Measurements from ENCODE around the gene IMPA2.

DNA sequence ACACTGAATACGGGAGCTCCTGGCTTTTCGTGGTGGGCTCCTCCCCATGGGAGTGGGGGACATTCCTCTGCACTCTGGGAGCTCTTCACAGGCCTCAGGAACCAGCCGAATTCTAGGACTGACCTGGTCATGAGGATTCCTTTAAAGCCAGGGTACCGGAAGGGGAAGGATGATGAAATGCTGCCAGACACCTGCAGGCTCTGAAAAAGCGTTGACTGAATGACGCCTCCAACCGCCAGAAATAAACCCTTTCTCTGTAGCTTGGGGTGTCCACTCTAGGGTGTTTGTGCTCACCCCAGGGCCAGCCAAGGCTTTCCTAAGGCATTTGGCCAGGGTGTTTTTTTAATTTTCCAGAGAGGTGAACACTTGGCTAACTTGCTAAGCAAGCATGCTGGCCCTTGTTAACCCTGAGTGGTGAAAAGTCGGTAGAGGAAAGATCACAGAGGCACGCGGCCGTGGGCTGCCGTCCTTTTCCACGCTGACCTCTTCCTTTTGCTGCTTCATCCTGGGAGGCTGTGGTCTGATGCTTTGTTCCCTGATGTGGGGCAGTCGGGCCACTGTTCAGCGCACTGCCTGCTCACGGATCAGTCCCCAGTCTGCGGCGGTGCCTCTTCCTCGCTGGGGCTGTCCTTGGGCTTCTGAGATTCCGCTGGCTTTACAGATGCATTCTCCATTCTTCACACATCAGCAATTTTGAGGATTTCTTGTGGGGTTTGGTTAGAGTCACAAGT lies 32.0 kb downstream of the IMPA2 start:
- TF ChIP-seq POLR2A (IDR thresholded peaks at IDR 0.05), result no peak
- TF ChIP-seq, protein P1, sequence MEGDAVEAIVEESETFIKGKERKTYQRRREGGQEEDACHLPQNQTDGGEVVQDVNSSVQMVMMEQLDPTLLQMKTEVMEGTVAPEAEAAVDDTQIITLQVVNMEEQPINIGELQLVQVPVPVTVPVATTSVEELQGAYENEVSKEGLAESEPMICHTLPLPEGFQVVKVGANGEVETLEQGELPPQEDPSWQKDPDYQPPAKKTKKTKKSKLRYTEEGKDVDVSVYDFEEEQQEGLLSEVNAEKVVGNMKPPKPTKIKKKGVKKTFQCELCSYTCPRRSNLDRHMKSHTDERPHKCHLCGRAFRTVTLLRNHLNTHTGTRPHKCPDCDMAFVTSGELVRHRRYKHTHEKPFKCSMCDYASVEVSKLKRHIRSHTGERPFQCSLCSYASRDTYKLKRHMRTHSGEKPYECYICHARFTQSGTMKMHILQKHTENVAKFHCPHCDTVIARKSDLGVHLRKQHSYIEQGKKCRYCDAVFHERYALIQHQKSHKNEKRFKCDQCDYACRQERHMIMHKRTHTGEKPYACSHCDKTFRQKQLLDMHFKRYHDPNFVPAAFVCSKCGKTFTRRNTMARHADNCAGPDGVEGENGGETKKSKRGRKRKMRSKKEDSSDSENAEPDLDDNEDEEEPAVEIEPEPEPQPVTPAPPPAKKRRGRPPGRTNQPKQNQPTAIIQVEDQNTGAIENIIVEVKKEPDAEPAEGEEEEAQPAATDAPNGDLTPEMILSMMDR (IDR thresholded peaks at IDR 0.05), result no peak

Measured in gastroesophageal sphincter (tissue), 3 donors.